Thoracic aorta (tissue), 2 donors: Measurements from ENCODE around the gene BAAT. TPM values are rescaled to one million over a fixed set of nuclear protein-coding genes. Genes with fewer than 3 reads are reported as not detected.

Experiments used
- ATAC-seq: fragments of 150-250 bp; one replicate; pipeline ENCODE4 v1.8.0; 2017; ENCODE audit warnings: low read depth; ENCODE audit not compliant: insufficient number of reproducible peaks, low FRiP score
- DNase-seq: peaks from one replicate; pipeline ENCODE4 v3.0.0-alpha.2; 2020; ENCODE audit warnings: low spot score
- H3K27ac ChIP-seq, 2 donors: fragments of 200-600 bp; sonication (generic); 1 replicate in 1 of 2; 2 replicates in 1 of 2; pipeline ENCODE4 v1.5.1; 2016; ENCODE audit warnings: mild to moderate bottlenecking in 2 of 2, moderate library complexity in 2 of 2
- H3K27me3 ChIP-seq: fragments of 200-600 bp; sonication (generic); replicated peaks from 2 replicates; pipeline ENCODE4 v1.6.0; 2016; ENCODE audit warnings: mild to moderate bottlenecking; ENCODE audit not compliant: insufficient read depth
- H3K36me3 ChIP-seq: fragments of 200-600 bp; sonication (generic); one replicate; pipeline ENCODE4 v1.5.1; 2016
- H3K4me1 ChIP-seq, 2 donors: fragments of 200-600 bp; sonication (generic); 1 replicate in 1 of 2; 2 replicates in 1 of 2; pipeline versions ENCODE4 v1.5.1 to v1.6.0; 2016; ENCODE audit warnings: low read depth in 2 of 2, mild to moderate bottlenecking in 1 of 2; ENCODE audit not compliant: control insufficient read depth in 1 of 2
- H3K4me3 ChIP-seq: fragments of 200-600 bp; sonication (generic); 2 replicates; pipeline ENCODE4 v1.5.1; 2016; ENCODE audit warnings: mild to moderate bottlenecking
- H3K9me3 ChIP-seq: fragments of 200-600 bp; sonication (generic); 2 replicates; pipeline ENCODE4 v1.5.1; 2016
- CTCF ChIP-seq: fragments of 200-600 bp; sonication (generic); IDR thresholded peaks from one replicate; pipeline ENCODE4 v1.5.1; 2019; ENCODE audit warnings: antibody characterized with exemption
- total RNA-seq, 2 donors: library from RNA; depleted of rRNA; stranded (reverse); fragments of >200 nt; gene quantifications; one replicate each; pipeline versions ENCODE4 v1.1.0 to v1.2.3, GENCODE V29; 2016

Gene BAAT
- total RNA-seq, 2 donors from 2014 or later, result 0.92 TPM; not detected in 1

- DNase-seq (no peak), ATAC-seq (no peak)
- Histone ChIP-seq H3K4me1 (no peaks in the 10 kb centered on the region), H3K4me3 (no peak overlapping the region), H3K9me3 (peaks cover 12% of the 10 kb centered on the region), H3K27me3 (no peaks in the 10 kb centered on the region), H3K36me3 (peaks cover 6% of the 10 kb centered on the region), H3K27ac (no peak overlapping the region)
- TF ChIP-seq CTCF, result peak; percentile 12
Observed at GRCh38 chr9:101387871-101388506, 3.2 kb upstream of the BAAT start.

DNA sequence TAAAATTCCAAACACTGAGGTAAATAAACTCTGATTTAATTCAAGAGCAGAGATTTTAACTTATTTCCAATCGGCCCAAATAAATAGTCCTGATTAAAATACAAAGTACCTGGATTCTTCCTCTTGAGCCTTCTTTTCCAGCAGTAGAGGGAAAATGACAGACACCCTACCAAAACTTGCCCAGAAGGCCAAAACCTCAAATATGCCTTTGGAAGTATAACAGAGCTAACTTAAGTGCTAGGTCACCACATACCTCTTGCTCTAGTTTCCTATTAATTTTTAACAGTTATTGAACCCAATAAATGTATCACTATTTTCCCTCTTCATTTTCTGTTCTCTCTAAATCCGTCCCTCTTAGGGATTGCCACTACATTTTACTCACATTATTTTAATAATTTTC, 1.4 kb downstream of the BAAT start:
- TF ChIP-seq CTCF, result no peak
- Histone ChIP-seq H3K4me3 (no peak overlapping the region), H3K36me3 (no peaks in the 10 kb centered on the region), H3K27me3 (no peaks in the 10 kb centered on the region), H3K27ac (no peak overlapping the region), H3K9me3 (peaks cover 12% of the 10 kb centered on the region), H3K4me1 (no peaks in the 10 kb centered on the region)
- DNase-seq (no peak), ATAC-seq (no peak)

DNA sequence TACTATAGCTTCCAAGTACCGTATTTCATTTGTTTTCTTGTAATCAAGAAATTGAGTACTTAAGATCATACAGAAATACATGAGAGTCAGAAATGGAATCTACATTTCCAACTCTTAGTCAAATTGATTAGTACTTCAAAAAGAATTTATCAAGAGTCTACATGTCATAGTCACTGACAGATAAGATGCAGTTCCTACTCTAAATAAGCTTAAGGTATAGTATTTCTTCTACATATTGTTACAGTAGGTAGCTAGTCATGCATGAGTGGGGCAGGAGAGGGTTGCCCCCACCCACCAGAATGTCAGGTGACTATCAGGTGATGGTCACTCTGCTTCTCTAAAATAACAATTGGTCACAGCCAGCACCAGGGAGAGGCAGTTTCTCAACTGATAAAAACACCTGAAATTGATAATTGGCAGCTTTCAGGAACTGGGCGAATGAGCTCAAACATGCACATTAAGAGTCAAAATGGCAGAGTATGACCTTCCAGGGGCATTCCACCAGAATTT, 2.9 kb downstream of the BAAT start:
- ATAC-seq, result no peak
- no peak for TF ChIP-seq CTCF
- Histone ChIP-seq H3K27me3 (no peaks in the 10 kb centered on the region), H3K36me3 (no peaks in the 10 kb centered on the region), H3K27ac (no peak overlapping the region), H3K9me3 (peaks cover 12% of the 10 kb centered on the region), H3K4me1 (no peaks in the 10 kb centered on the region), H3K4me3 (no peak overlapping the region)
- DNase-seq, result no peak

DNA sequence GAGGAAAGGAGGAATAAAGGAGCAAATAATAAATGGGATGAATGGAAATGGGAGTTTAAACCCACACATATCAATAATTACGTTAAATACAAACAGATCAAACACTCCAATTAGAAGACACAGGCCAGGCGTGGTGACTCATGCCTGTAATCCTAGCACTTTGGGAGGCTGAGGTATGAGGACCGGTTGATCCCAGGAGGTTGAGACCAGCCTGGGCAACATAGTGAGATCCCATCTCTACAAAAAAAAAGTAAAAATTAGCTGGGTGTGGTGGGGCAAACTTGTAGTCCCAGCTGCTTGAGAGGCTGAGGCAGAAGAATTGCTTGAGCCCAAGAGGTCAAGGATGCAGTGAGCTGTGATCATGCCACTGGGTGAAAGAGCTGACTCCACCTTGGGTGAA, 3.7 kb downstream of the BAAT start:
- ATAC-seq, result no peak
- Histone ChIP-seq H3K4me1 (no peaks in the 10 kb centered on the region), H3K27me3 (no peaks in the 10 kb centered on the region), H3K27ac (no peak overlapping the region), H3K36me3 (no peaks in the 10 kb centered on the region), H3K9me3 (peaks cover 12% of the 10 kb centered on the region), H3K4me3 (no peak overlapping the region)
- no peak for DNase-seq
- TF ChIP-seq CTCF, result no peak

DNA sequence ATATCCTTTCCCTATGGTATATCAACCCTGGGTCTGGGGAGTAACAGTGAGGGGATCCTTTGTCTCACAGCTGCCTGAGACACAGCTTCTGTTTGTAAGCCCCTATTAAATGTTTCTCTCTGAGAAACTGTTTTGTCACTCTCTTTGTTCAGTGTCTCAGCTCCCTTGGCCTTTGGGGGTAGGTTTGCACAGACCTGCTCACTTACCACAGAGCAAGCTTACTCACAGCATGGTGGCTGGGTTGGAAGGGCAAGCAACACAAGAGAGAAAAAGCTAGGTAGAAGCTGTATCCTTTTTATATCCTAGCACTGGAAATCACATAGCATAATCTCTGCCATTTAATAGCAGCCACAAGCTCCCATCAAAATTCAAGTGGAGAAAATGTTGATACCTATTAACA, 4.5 kb downstream of the BAAT start:
- no peaks in the 10 kb centered on the region for H3K4me1 ChIP-seq

More for the DNA sequence above, 4.5 kb downstream of the BAAT start:
- Histone ChIP-seq H3K27me3 (no peaks in the 10 kb centered on the region), H3K4me3 (no peak overlapping the region), H3K27ac (no peak overlapping the region), H3K36me3 (no peaks in the 10 kb centered on the region), H3K9me3 (peaks cover 11% of the 10 kb centered on the region)
- no peak for TF ChIP-seq CTCF
- ATAC-seq (no peak), DNase-seq (no peak)
